ENCODE data around the gene GABRP. TPM values are rescaled to one million over a fixed set of nuclear protein-coding genes. Genes with fewer than 3 reads are reported as not detected.

Gene GABRP
- total RNA-seq, 1 donor from 2014 or later: not detected

DNA sequence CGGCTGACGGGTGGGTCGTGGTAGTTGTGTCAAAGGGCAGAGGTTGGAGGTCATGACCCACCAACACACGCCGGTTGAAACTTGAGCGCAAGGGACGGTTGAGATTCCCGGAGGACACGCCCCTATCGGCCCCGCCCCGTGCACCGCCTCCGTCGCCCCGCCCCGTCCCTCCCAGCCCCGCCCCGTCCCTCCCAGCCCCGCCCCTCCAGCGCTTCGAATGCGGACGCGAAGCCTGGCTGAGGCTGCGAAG, 78.1 kb downstream of the GABRP start:
- Mint-ChIP-seq H3K9me3 (ENCODE audit: unreplicated experiment) (peaks cover 13% of the 10 kb centered on the region), H3K27me3 (ENCODE audit: unreplicated experiment) (peaks cover 6% of the 10 kb centered on the region), H3K4me3 (ENCODE audit: unreplicated experiment) (peak overlapping the region; percentile 77), H3K36me3 (ENCODE audit: unreplicated experiment) (peaks cover 24% of the 10 kb centered on the region), H3K4me1 (ENCODE audit: low read depth, unreplicated experiment) (peaks cover 3% of the 10 kb centered on the region), H3K27ac (ENCODE audit: unreplicated experiment) (peak overlapping the region; percentile 7)
- no peak for DNase-seq
- TF ChIP-seq CTCF (IDR thresholded peaks at IDR 0.05; ENCODE audit: partially characterized antibody, unreplicated experiment): no peak

DNA sequence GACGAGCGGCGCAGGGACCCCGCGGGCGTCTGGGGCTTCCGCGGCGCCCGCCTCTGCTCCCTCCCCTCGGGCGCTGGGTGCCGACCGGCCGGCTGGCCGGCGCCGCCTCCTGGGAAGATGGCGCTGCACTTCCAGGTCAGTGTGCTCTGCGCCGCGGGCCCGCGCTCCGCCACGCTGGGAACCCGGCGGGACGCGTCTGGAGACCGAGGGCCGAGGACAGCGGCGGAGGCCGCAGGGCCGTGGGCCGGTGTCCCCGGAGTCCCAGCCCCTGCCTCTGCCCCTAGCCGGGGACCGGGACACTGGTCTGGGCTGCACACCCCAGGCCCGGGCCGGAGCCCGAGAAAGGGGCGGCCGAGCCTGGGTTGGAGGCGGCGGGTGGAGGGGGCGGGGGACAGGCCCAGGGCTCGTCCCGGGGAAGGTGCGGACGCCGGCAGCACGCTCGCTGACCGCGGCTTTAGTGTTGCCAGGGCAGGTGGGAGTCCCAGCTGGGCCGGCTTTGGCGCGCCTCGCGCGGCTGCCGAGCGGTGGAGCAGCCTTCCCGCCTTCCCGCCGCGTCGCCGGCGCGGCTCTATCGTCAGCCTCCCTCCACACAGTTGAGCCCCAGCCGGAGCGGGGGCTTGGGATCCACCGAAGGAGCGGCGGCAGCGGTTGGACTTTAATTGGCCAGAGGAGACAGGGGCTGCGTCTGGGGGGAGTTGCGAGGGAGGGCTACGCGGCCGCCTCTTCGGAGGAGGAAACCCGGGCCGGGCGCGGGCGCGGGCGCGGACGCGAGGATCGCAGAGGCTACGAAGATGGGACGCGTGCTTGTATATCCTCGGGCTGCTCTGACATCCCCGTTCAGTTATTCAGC, 78.6 kb downstream of the GABRP start, which contains the start of gene RANBP17:
Gene RANBP17 (plus strand): TSS at position 102 of the 850 bp plus-strand sequence.
- peak within 1 kb of the TSS; percentile 7 for H3K27ac Mint-ChIP-seq (ENCODE audit: unreplicated experiment)
- peaks cover 24% of the 10 kb centered on the region for H3K36me3 Mint-ChIP-seq (ENCODE audit: unreplicated experiment)
- peaks cover 13% of the 10 kb centered on the region for H3K9me3 Mint-ChIP-seq (ENCODE audit: unreplicated experiment)
- peaks cover 3% of the 10 kb centered on the region for H3K4me1 Mint-ChIP-seq (ENCODE audit: low read depth, unreplicated experiment)
- DNase-seq: peak; percentile 89
- peaks cover 6% of the 10 kb centered on the region for H3K27me3 Mint-ChIP-seq (ENCODE audit: unreplicated experiment)
- H3K4me3 Mint-ChIP-seq (ENCODE audit: unreplicated experiment): peak within 1 kb of the TSS; percentile 81
- TF ChIP-seq CTCF (IDR thresholded peaks at IDR 0.05; ENCODE audit: partially characterized antibody, unreplicated experiment): no peak

DNA sequence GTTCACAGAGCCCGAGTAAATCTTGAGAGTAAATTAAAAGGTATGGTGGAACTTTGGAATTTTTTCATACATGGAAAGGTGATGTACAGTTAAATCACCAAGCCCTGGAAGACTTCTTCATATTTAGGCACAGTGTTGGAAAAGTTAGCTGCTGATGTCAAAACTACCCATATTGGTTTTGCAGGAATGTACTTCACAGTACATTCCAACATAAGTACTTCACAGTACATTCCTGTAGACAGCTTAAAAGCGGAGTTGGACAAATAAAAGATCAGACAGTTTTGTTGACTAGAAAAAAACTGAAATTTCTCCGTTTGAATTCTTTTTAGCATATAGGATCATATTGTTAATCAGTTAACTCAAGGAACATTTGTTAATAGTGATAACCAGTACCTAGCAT, 80.1 kb downstream of the GABRP start:
- Mint-ChIP-seq H3K36me3 (ENCODE audit: unreplicated experiment) (peaks cover 23% of the 10 kb centered on the region), H3K27me3 (ENCODE audit: unreplicated experiment) (peaks cover 6% of the 10 kb centered on the region), H3K27ac (ENCODE audit: unreplicated experiment) (no peak overlapping the region), H3K4me3 (ENCODE audit: unreplicated experiment) (no peak overlapping the region), H3K9me3 (ENCODE audit: unreplicated experiment) (peaks cover 13% of the 10 kb centered on the region), H3K4me1 (ENCODE audit: low read depth, unreplicated experiment) (peaks cover 3% of the 10 kb centered on the region)
- TF ChIP-seq CTCF (IDR thresholded peaks at IDR 0.05; ENCODE audit: partially characterized antibody, unreplicated experiment): no peak
- no peak for DNase-seq

Other genes starting within 250 kb of the GABRP start
- 25.7 TPM for gene RANBP17, start 78.3 kb downstream of the GABRP start, total RNA-seq (ENCODE audit: unreplicated experiment)

Data from glutamatergic neuron (in vitro differentiated cells).